Measurements from ENCODE around the gene CAMK4.

- no peak for TF ChIP-seq CTCF (IDR thresholded peaks at IDR 0.05)
- no peak for TF ChIP-seq POLR2A (IDR thresholded peaks at IDR 0.05)
- TF ChIP-seq EP300 (IDR thresholded peaks at IDR 0.05): no peak
Measured at GRCh38 chr5:111326551-111326950, 102.4 kb downstream of the CAMK4 start.

All from tibial nerve (tissue), 4 donors.